ENCODE measurements around the gene ABCB11. TPM values are rescaled to one million over a fixed set of nuclear protein-coding genes. Genes with fewer than 3 reads are reported as not detected.

ABCB11 gene
- total RNA-seq, 1 experiment from 2014 or later = 0.12 TPM

- intact Hi-C loops (cut with micrococcal nuclease) = loop anchor here (10.0 kb wide), 1 partner anchor 768 kb away; no protein-coding TSS in a partner anchor
- BruUV-seq (replicated peaks) = no TSS peak
- POLR2A ChIA-PET = no interaction called here
- CTCF ChIA-PET = interaction anchor here (0.6 kb wide), 1 partner anchor 587 kb away, joined by 3 read pairs; no protein-coding TSS in a partner anchor
- no peaks in the 10 kb centered on the region for H3K4me1 ChIP-seq (ENCODE audit: control insufficient read depth in 1 of 2, insufficient read depth in 2 of 2, low read length in 2 of 2)
- no peaks in the 10 kb centered on the region for H3K9me2 ChIP-seq (ENCODE audit: insufficient read depth)
- no peaks in the 10 kb centered on the region for H3K27me3 ChIP-seq (ENCODE audit: insufficient read depth, low read length)
- H3K9me3 ChIP-seq (ENCODE audit: control insufficient read depth in 1 of 2, insufficient read depth in 1 of 2, low read depth in 1 of 2, low read length in 2 of 2) = peaks cover 0 to 6% of the 10 kb centered on the region in 2 experiments; a peak in 2 of 4 replicates
- no peaks in the 10 kb centered on the region for H3K79me2 ChIP-seq (ENCODE audit: insufficient read depth, low read length)
- ATAC-seq (no peak), DNase-seq (ENCODE audit: low read depth, low spot score) (no peak)
- no peaks in the 10 kb centered on the region for H3K36me3 ChIP-seq (ENCODE audit: control insufficient read depth in 1 of 2, insufficient read depth in 2 of 2, low read length in 2 of 2)
- H3K9ac ChIP-seq (ENCODE audit: low read length) = no peak overlapping the region
- RAD21 ChIA-PET (ENCODE audit: low non-redundant PET in 1 of 2, low total read pairs in 2 of 2, uncharacterized antibody in 2 of 2, unreplicated experiment in 2 of 2) = no interaction called here
- H3K4me2 ChIP-seq (ENCODE audit: low read length) = no peak overlapping the region
- no peak overlapping the region for H3K27ac ChIP-seq (ENCODE audit: low read depth, low read length)
- H2AFZ ChIP-seq (ENCODE audit: low read depth, low read length, poor library complexity, severe bottlenecking) = no peak overlapping the region
- no peak overlapping the region for H3K4me3 ChIP-seq (replicated peaks in 1 of 2; ENCODE audit: low read depth in 1 of 2, low read length in 2 of 2)
- TF ChIP-seq RAD21 (IDR thresholded peaks at IDR 0.05; ENCODE audit: low read depth) (no peak), SRF (IDR thresholded peaks at IDR 0.05; ENCODE audit: low read depth) (no peak), CTCF (IDR thresholded peaks at IDR 0.05 in 2 of 3, conservative IDR thresholded peaks at IDR 0.05 in 1 of 3; ENCODE audit: borderline replicate concordance in 1 of 3, insufficient read depth in 1 of 3, low read depth in 2 of 3, low read length in 2 of 3) (no peak), ZNF274 (IDR thresholded peaks at IDR 0.05; ENCODE audit: low read depth, low read length) (no peak), ELF1 (IDR thresholded peaks at IDR 0.05; ENCODE audit: borderline replicate concordance, low read depth) (no peak), CBX3 (IDR thresholded peaks at IDR 0.05; ENCODE audit: low read depth) (no peak)
- no peaks in the 10 kb centered on the region for H4K20me1 ChIP-seq (ENCODE audit: insufficient read depth)
Measured at GRCh38 chr2:168912901-168913369, 118.2 kb downstream of the ABCB11 start.

GRCh38 chr2:168912466-168912865 lies 118.7 kb downstream of the ABCB11 start:
- Histone ChIP-seq H3K9ac (ENCODE audit: low read length) (no peak overlapping the region), H4K20me1 (ENCODE audit: insufficient read depth) (no peaks in the 10 kb centered on the region)
- BruUV-seq (replicated peaks) = no TSS peak

More at GRCh38 chr2:168912466-168912865, 118.7 kb downstream of the ABCB11 start:
- POLR2A ChIA-PET = no interaction called here
- Histone ChIP-seq H3K4me1 (ENCODE audit: control insufficient read depth in 1 of 2, insufficient read depth in 2 of 2, low read length in 2 of 2) (no peaks in the 10 kb centered on the region), H2AFZ (ENCODE audit: low read depth, low read length, poor library complexity, severe bottlenecking) (no peak overlapping the region), H3K9me3 (ENCODE audit: control insufficient read depth in 1 of 2, insufficient read depth in 1 of 2, low read depth in 1 of 2, low read length in 2 of 2) (peaks cover 0 to 6% of the 10 kb centered on the region in 2 experiments; a peak in 2 of 4 replicates), H3K9me2 (ENCODE audit: insufficient read depth) (no peaks in the 10 kb centered on the region), H3K27me3 (ENCODE audit: insufficient read depth, low read length) (no peaks in the 10 kb centered on the region), H3K36me3 (ENCODE audit: control insufficient read depth in 1 of 2, insufficient read depth in 2 of 2, low read length in 2 of 2) (no peaks in the 10 kb centered on the region), H3K4me3 (replicated peaks in 1 of 2; ENCODE audit: low read depth in 1 of 2, low read length in 2 of 2) (no peak overlapping the region), H3K4me2 (ENCODE audit: low read length) (no peak overlapping the region), H3K79me2 (ENCODE audit: insufficient read depth, low read length) (no peaks in the 10 kb centered on the region), H3K27ac (ENCODE audit: low read depth, low read length) (no peak overlapping the region)
- RAD21 ChIA-PET (ENCODE audit: low non-redundant PET in 1 of 2, low total read pairs in 2 of 2, uncharacterized antibody in 2 of 2, unreplicated experiment in 2 of 2) = no interaction called here
- CTCF ChIA-PET = no interaction called here
- DNase-seq (ENCODE audit: low read depth, low spot score) (no peak), ATAC-seq (no peak)
- TF ChIP-seq ELF1 (IDR thresholded peaks at IDR 0.05; ENCODE audit: borderline replicate concordance, low read depth) (no peak), SIN3A (IDR thresholded peaks at IDR 0.05; ENCODE audit: low read depth) (no peak), CBX3 (IDR thresholded peaks at IDR 0.05; ENCODE audit: low read depth) (no peak), EGR1 (IDR thresholded peaks at IDR 0.05; ENCODE audit: low read depth) (no peak), POLR2AphosphoS5 (IDR thresholded peaks at IDR 0.05; ENCODE audit: low read depth, low read length) (no peak), ATF3 (IDR thresholded peaks at IDR 0.05) (no peak)
- intact Hi-C loops (cut with micrococcal nuclease) = loop anchor here (10.0 kb wide), 1 partner anchor 768 kb away; no protein-coding TSS in a partner anchor

Data from HCT116 (cell line).